Germinal center (tissue), 1 donor: ENCODE results near the gene LAMA3.

ENCODE experiments used
- DNase-seq: peaks from one replicate; pipeline ENCODE4 v3.0.0; 2012; ENCODE audit warnings: mixed read lengths, low spot score

The LAMA3 gene

DNA sequence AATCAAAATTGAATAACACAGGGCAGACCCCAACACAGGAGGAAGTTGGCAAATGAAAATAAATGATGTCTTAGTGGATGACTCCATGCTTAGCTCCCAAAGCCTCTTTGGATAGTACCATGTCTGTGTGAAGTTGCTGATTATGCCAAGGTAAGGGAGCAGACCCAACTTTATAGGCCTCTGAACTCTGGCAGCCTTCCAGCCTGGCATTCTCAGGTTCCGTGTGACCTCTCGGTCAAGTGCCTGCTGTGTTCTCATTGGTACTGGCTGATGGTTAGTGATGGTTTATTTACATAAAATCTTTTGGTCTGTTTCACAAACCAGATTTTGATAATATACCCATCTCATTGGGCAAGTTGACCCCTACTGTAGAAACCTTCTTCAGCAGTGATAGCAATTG lies 213.1 kb downstream of the LAMA3 start:
- no peak for DNase-seq

DNA sequence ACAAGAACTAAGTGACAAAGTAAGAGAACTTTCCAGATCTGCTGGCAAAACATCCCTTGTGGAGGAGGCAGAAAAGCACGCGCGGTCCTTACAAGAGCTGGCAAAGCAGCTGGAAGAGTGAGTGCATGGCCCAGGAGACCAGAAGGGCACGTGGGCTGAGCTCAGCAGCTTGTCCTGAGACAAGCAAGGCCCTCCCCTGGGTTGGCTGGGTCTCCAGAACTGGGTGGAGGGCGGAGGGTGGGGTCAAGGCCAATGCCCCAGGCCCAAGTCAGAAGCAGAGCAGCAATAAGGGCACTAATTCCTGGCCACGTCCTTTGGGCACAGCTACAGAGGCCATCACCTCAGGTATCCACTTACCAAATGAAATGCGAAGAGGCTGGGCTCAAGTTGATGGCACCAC lies 214.7 kb downstream of the LAMA3 start:
- DNase-seq, result no peak

DNA sequence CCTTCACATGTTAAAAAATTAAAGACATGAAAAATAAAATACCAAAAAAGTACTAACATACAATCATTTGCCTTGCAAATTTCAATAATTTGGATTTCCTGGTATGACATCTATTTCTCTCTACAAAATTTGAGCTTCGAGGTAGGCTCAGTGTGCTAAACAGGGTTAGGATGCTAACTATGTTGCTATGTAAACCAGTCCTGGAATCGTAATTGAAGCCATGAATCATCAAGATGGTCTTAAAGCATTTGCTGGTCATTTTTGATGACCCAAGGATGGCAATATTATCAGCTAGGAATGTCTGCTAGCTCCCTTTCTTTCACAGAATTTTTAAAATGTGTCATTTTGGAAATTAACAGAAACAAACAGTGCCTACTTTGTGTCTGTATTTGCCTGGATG lies 217.4 kb downstream of the LAMA3 start:
- no peak for DNase-seq

DNA sequence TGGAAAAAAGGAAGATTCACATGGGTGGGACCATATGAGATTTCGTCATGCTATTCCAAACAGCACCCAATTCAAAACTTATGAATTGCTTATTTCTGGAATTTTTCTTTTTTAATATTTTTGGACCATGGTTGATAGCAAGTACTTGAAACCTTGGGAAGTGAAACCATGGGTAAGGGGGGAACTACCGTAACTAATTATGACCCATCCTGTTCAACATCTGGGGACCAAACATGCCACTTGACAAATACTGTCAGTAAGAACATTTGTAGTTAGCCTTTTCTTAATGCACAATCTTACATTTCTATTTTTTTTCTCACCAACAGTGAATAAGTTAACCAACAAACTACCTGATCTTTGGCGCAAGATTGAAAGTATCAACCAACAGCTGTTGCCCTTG lies 219.6 kb downstream of the LAMA3 start:
- DNase-seq, result no peak

DNA sequence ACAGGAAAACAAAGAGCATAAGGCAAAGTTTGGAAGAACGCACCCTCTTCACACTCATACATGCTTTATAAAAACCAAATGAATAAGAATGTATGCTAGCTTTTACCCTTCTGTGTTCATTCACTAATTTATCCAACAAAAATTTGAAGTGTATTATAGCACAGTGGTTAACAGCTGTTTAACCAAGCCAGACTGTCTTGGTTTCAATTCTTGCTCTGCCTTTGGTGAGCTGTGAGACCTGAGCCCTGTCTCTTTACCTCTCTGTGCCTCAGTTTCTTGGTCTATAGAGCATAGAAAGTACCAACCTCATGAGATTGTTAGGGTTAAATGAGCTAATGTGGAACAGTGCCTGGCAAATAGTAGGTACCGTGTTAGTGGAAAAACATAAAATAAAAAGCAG lies 220.8 kb downstream of the LAMA3 start:
- no peak for DNase-seq

DNA sequence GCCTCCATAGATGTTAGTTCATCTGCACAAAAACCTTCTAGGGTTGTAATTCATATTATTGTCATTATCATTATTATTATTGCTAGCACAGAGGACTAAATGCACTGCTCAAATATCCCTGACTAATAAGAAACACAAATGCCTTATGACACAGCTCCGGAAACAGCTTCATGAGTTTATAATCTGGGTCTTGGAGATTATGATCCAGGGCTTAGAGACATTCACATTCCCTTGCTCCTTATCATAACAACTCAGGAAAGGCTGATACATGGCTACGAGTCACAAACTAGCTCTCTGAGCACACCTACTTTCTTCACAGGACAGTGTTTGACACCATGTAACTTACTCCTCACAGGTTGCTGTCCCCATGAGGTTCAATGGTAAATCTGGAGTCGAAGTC lies 223.1 kb downstream of the LAMA3 start:
- DNase-seq, result no peak

DNA sequence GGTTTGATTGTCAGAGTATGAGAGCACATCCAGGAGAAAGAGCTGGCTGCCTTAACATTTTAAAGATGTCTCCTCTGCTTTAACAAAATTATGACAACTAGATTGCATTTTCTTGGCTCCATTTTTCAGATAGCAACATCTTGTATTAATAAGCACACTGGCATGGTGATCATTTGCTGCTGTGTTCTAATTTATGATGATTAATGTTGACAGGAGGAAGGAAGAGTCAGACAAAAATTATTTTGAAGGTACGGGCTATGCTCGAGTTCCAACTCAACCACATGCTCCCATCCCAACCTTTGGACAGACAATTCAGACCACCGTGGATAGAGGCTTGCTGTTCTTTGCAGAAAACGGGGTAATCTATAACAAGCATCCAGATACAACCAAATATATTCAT lies 227.1 kb downstream of the LAMA3 start:
- no peak for DNase-seq

DNA sequence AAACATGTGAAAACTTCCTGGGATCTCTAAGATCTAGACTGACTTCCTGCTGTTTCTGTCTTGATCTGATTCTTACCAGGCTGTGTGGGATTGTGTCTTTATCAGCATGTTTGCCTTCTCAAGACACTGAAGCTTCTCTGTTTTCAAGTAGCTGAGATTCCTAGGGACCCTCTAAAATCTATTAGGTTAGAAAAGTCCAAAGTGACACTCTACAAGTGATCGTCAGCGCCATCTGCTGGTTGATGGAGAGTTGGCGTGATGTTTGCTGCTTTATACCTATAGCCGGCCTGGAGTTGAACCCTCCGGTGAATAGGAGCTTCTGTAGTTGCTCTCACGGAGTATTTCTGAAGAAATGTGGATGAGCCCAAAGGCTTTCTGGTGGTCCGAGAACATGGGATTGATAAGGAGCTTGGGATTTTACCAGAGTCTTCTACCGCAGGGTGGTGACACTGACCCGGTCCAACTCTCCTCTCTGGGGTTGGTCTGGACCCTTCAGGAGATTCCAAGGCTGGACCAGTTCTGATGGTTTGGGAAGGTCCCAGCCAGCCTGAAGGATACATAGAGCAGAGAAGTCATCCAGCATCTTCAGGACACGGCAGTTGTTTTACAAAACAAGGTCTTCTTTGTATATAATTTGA lies 229.3 kb downstream of the LAMA3 start:
- DNase-seq, result peak; percentile 64

DNA sequence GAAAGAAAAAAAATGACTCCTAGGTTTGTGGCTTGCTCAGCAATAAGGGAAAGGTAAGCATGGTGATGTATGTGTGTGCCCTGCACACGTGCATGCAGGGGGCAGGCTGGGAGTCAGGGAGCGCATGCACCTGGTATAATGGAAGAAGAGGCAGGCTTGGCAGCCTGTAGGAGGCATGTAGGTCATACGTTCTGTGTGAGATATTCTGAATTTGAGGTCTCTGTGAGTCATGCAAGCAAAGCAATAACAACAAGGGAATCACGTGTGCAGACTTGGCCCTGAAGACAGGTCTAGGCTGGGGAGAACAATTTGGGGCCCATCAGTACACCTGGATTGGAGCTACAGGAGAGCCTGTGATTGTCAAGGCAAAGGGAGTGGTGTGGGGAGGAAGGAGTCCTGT lies 230.8 kb downstream of the LAMA3 start:
- DNase-seq, result no peak

DNA sequence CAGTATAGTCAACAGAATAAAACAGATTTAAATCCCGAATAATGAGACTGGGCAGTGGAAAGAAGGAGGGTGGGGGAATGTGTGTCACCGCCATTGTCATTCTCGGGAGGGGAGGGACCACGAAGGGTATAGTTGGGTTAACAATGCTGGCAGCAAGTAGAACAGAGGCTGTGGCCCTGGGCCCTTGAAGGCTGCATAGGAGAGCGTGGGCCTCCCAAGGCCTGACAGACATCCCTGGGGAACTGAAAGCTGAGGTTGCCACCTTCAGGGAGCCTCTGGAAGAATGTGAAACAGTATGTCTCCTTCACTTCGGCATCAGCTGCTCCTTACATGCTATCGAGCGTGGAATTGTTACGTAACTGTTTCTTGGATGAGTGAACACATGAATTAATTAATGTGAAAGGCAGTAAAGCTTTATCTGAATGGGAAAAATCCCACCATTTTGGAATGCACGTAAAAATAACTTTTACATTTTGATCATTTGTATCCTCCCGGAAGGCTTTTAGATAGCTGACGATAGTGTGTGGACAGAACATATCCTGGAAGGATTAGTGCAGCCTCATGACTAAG lies 232.5 kb downstream of the LAMA3 start:
- no peak for DNase-seq

DNA sequence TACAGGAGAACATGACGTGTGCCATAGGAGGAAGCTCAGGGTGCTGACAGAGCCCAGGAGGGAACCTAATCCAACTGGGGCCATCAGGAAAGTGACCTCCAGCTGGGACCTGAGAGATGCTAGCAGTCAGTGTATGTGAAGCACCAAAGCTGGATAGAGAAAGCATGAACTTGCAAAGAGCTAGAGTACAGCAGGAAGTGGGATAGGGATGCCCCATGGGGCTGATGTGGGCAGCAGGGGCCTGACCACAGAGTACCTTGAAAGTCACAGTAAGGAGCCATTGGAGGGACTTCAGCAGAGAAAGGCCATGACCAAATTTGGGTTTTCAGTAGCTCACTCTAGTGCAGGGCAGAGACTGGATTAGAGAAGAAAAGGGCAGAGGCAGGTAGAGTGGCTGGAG lies 233.7 kb downstream of the LAMA3 start:
- no peak for DNase-seq

DNA sequence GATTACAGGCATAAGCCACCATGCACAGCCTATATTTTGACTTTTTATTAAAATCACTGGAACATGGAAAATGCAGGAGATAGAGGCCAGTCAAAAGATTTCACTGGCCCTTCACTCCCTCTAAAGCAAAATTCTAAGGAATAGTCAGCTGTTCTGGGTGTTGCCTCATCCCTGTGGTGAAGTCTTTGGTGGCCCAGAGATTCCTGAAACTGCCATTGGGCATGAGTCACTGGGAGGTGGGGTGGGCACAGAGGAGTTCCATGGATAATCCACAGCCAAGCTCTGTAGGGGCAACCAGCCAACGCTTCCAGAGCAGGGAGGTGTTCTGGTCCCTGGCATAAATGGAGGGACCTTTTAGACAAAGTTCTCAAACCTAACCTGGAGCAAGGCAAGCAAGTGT lies 235.6 kb downstream of the LAMA3 start:
- no peak for DNase-seq

DNA sequence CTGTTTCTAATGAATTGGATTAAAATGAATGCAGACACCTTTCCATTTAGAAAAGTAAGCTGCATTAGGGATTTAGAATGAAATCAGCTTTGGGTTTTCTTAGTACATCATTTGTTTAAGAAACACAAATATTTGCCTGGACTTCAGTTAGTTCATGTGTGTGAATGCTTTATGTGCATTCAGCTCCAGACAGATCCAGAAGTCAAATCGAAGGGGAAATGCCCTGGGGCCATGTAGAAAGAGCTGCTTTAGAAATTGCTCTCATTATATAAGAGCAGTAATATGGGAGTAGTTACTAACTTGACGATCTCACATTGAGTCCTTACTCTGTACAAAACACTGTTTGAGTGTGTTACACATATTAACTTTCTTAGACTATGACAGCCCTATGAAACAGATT lies 237.3 kb downstream of the LAMA3 start:
- no peak for DNase-seq

DNA sequence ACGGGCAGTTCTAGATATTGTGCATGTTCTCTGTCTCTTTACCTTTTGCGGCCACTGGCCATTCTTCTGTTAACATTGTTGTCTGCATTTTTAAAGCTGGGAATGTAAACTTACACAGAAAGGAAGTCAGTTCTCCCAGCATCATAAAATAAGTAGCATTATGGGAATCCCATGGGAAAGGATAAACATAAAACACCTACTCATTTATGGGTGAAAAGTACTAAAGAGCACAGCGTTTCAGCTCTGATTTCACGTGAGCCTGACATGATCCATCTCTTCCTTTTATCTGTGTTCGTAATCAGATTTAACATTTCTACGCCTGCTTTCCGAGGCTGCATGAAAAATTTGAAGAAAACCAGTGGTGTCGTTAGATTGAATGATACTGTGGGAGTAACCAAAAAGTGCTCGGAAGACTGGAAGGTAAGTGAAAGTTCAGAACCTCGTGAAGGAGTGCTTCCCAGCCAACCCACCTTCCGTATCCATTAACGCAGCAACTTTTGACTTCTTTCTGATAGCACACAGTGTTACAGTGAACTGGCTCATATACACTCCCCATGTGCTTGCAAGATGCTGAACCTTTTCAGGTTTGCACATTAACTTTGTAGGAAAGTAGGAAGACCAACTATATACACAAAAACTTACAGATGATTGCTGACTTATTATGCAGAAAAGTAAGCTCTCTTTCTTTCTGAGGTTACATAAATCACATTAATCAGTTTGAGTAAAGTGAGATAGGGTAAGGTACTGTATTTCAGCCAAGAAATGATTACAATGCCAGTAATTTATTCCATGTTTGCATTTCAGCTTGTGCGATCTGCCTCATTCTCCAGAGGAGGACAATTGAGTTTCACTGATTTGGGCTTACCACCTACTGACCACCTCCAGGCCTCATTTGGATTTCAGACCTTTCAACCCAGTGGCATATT lies 238.8 kb downstream of the LAMA3 start:
- DNase-seq, result no peak

DNA sequence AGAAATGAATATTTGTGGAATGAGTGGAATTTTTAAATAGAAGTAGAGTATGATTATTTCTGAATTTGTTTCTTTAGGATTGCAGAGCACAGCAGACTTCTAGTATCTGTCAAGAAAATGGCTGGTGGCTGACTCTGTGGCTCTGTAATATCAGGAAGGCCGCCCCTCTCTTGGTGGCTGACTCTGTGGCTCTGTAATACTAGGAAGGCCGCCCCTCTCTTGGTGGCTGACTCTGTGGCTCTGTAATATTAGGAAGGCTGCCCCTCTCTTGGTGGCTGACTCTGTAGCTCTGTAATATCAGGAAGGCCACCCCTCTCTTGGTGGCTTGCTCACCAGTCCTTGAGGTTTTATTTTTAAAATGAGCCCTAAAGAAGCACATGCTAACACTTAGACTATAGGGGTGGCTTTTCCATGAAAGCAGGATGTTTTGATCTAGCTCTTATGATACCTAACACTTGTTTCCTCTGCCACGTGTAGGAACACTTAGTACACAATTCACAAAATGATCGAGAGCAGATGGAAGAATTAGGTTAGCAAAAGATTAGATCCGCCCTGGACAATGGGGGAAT lies 240.2 kb downstream of the LAMA3 start:
- no peak for DNase-seq

DNA sequence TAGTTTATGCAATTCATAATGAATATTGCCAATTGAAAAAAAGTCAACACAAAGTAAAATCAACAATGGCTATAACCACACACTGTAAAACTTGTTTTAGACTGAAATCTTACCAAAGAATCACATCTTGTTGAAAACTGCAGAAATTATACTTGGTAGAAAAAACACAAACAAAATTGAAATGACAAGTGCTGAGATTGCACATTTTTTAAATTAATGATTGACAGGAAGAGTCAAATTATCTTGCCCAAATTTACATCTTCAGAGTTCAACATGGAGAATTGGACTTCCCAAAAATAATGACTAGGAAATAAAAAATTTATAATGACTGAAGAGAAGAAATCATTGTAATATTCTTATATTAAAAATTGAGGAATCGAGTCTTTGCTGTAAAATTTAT lies 240.7 kb downstream of the LAMA3 start:
- no peak for DNase-seq

DNA sequence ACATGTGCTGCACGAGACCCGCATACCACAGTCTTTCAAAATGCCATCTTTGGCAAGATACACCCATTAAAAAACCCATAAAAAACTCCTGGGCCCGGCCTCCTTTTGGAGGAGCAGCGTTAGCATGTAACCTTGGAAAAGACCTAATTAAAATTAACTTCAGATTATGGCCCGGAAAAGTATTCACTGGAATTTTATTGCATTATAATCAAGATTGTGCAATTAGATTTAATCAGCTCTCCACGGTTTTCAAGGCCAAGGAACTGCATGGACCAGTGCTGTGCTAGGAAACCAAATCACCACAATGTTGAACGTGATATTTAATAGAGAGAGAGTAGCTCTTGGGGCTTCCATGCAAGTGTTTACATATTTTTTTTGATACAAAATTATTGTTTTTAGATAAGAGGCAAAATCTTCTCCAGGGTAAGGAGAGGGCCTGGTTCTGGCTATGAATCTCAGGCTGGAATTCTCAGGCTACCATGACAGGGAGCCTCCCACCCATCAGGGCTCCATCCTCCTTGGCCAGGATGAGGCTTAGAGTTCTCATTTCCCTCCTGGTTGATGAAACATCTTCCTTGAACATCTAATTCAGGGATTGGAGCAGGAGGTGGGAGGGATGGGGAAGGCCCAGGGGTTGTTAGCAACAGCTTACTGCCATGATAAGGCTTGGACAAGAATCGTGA lies 243.3 kb downstream of the LAMA3 start:
- DNase-seq, result no peak

DNA sequence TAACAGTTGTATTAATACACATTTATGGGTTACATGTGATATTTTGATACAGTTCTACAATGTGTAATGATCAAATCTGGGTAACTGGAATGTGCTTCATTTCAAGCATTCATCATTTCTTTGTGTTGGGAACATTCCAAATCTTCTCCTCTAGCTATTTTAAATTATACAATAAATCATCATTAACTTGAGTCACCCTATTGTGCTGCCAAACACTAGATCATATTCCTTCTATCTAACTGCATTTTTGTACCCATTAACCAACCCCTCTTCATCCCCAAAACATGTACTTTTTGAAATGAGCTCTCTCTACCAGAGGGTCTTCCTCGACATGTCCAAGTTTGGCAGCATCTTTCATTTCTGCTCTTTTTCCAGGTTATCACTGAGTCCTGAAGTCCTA lies 244.2 kb downstream of the LAMA3 start:
- no peak for DNase-seq

DNA sequence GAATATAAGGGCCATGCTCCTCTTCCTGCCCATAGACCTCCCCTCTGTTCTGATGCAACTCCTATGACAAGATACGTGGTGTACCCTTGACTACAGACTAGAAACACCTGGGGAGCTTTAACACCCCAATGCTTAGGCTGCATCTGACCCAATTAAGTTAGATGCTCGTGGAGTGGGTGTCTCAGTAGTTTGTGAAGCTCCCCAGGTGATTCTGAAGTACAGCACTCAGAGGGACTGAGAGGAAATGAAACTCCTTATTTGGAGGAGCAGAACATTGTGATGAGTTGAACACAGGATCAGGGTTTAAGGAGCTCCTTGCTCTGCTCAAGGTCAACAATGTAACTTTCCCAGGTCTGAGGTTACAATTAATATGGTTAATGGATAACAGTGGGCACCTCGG lies 245.0 kb downstream of the LAMA3 start:
- peak; percentile 50 for DNase-seq

DNA sequence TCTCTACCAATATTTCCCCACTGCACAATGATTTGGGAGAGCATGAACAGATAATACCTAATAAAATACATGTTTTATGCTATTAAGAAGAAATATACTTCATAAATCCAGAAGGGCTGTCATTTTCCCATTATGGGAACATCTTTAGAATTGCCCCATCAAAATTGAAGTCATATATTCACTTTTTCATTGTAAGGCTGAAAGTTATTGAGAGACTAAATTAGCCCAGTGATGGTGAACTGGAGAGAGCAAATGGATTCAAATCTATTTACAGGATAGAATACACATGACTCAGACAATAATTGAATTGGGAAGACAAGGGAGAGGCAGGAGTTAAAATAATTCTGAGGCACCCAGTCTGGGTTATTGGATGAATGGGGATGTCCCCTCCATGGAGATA lies 245.6 kb downstream of the LAMA3 start:
- no peak for DNase-seq

DNA sequence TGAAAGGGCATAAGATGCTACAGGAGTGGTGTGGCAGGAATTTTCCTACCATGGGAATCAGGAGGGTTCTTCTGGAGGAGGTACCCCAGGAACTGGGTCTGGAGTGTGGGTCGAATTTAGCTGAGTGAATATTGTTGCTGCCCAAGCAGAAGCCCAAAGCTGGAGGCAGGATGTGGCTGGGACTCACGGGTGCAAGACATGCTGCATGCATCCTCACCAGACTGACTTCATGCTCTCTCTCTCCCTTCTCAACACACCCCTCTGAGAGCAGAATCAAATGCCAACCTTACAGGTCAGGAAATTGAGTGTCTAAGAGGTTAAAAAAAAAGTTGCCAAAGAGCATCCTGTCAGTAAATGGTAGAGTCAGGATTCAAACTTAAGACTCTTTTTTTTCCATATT lies 246.6 kb downstream of the LAMA3 start:
- no peak for DNase-seq

DNA sequence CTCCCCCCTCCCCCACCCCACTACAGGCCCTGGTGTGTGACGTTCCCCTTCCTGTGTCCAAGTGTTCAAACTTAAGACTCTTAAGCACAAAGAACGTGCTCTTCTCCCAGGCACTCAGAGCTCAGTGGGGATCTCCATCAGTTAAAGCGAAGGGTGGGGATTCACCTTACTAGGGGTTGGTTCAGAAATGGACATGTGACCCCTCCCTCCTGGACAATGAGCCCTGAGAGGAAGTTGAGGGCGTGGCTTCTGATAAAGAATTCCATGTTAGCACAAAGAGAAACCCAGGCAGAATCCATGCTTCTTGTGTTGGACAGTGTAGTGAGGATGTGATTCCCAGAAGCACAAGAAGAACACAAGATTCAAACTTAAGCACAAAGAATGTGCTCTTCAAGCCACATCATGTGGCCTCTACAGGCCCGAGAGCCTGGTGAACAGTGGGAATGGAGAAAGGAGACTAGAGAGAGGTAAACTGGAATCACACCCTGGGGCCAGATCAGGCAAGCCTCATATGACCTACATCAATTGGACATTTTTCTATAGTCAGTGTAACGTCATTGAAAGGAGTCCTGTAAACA lies 247.2 kb downstream of the LAMA3 start:
- no peak for DNase-seq
